ENCODE measurements around the gene GSG1L. TPM values are rescaled to one million over a fixed set of nuclear protein-coding genes. Genes with fewer than 3 reads are reported as not detected.

The GSG1L gene
- total and polyA plus RNA-seq, 2 of the 13 experiments (the other 11 are each of a cell fraction or from before 2014, with no cell fraction given) = not detected

DNA sequence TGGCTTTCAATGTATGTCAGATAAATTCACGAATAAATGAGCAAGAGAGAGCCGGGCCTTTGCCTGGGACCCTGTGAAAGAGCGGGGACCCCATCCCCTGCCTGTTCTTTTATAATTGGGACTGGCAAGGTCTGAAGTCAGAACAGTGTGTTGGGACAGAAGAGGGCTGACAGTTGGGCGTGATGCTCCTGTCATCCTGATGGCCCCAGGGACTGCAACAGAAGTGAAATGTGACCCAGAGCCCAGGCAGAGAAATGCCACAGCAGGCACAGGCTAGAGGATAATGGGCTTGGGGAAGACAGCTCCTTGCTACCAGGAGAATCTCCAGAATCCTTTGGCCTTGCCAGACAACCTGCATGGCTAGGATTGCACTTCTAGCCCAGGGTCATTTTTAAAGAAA is 37.9 kb downstream of the GSG1L start:
- BruUV-seq (replicated peaks) = no TSS peak
- ChIA-PET POLR2A (no interaction called here), CTCF (ENCODE audit: low intra/inter-chr PET ratio, low total read pairs) (no interaction called here)
- Histone ChIP-seq H3K4me3 (replicated peaks in 1 of 3; ENCODE audit: insufficient read depth in 1 of 3, low read depth in 2 of 3, low read length in 3 of 3) (no peak overlapping the region), H3K36me3 (replicated peaks in 1 of 2; ENCODE audit: control insufficient read depth in 1 of 2, insufficient read depth in 2 of 2, low read length in 2 of 2) (no peaks in the 10 kb centered on the region), H3K4me1 (ENCODE audit: insufficient read depth, low read length) (no peaks in the 10 kb centered on the region), H2AFZ (ENCODE audit: low read length) (no peak overlapping the region), H3K79me2 (ENCODE audit: insufficient read depth, low read length) (no peaks in the 10 kb centered on the region), H3K4me2 (ENCODE audit: low read depth, low read length) (no peak overlapping the region), H3K9me3 (ENCODE audit: low read length) (no peaks in the 10 kb centered on the region), H3K27me3 (ENCODE audit: control insufficient read depth in 1 of 2, insufficient read depth in 2 of 2, low read length in 2 of 2) (peaks cover 2 to 31% of the 10 kb centered on the region in 2 experiments), H3K27ac (ENCODE audit: extremely low read length, insufficient read depth, low read length) (no peak overlapping the region), H4K20me1 (ENCODE audit: insufficient read depth, low read length) (no peaks in the 10 kb centered on the region), H3K9ac (ENCODE audit: insufficient read depth, low read depth, low read length) (no peak overlapping the region)
- FAIRE-seq = no peak
- in situ Hi-C loops (cut with HindIII; ENCODE audit: extremely low pct_ligation_motif_present, low pct_unique_long_range_greater_than_20kb) (no loop called here), intact Hi-C loops (cut with micrococcal nuclease; ENCODE audit: unreplicated experiment) (no loop called here)
- ATAC-seq = peak; percentile 49
- DNase-seq (ENCODE audit: low spot score) = no peak
- 1% methylated on average over 4 of the region's 4 CpGs for WGBS (ENCODE audit: low lambda C conversion rate)
- TF ChIP-seq, protein P1, sequence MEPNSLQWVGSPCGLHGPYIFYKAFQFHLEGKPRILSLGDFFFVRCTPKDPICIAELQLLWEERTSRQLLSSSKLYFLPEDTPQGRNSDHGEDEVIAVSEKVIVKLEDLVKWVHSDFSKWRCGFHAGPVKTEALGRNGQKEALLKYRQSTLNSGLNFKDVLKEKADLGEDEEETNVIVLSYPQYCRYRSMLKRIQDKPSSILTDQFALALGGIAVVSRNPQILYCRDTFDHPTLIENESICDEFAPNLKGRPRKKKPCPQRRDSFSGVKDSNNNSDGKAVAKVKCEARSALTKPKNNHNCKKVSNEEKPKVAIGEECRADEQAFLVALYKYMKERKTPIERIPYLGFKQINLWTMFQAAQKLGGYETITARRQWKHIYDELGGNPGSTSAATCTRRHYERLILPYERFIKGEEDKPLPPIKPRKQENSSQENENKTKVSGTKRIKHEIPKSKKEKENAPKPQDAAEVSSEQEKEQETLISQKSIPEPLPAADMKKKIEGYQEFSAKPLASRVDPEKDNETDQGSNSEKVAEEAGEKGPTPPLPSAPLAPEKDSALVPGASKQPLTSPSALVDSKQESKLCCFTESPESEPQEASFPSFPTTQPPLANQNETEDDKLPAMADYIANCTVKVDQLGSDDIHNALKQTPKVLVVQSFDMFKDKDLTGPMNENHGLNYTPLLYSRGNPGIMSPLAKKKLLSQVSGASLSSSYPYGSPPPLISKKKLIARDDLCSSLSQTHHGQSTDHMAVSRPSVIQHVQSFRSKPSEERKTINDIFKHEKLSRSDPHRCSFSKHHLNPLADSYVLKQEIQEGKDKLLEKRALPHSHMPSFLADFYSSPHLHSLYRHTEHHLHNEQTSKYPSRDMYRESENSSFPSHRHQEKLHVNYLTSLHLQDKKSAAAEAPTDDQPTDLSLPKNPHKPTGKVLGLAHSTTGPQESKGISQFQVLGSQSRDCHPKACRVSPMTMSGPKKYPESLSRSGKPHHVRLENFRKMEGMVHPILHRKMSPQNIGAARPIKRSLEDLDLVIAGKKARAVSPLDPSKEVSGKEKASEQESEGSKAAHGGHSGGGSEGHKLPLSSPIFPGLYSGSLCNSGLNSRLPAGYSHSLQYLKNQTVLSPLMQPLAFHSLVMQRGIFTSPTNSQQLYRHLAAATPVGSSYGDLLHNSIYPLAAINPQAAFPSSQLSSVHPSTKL (CRISPR knock-in tag; IDR thresholded peaks at IDR 0.05) = no peak
- TF ChIP-seq NR0B2 (CRISPR knock-in tag; IDR thresholded peaks at IDR 0.05) = no peak
- TF ChIP-seq SCMH1 (CRISPR knock-in tag; IDR thresholded peaks at IDR 0.05; ENCODE audit: borderline replicate concordance) = no peak
- no peak for TF ChIP-seq GABPA (IDR thresholded peaks at IDR 0.05; ENCODE audit: low read depth, low read length)
- no peak for TF ChIP-seq GABPA (CRISPR knock-in tag; IDR thresholded peaks at IDR 0.05; ENCODE audit: low read depth)
- TF ChIP-seq HNF1A (IDR thresholded peaks at IDR 0.05; ENCODE audit: low read depth) = no peak
- no peak for TF ChIP-seq HNF1A (CRISPR knock-in tag; IDR thresholded peaks at IDR 0.05; ENCODE audit: borderline replicate concordance)
- TF ChIP-seq ZNF737 (CRISPR knock-in tag; IDR thresholded peaks at IDR 0.05; ENCODE audit: borderline replicate concordance) = no peak
- no peak for TF ChIP-seq ZNF558 (CRISPR knock-in tag; IDR thresholded peaks at IDR 0.05; ENCODE audit: borderline replicate concordance)
- no peak for TF ChIP-seq ZNF335 (CRISPR knock-in tag; IDR thresholded peaks at IDR 0.05)
- TF ChIP-seq ZNF225 (CRISPR knock-in tag; IDR thresholded peaks at IDR 0.05) = no peak
- TF ChIP-seq ZNF788 (CRISPR knock-in tag; IDR thresholded peaks at IDR 0.05; ENCODE audit: borderline replicate concordance) = no peak
- no peak for TF ChIP-seq FOXK1 (CRISPR knock-in tag; IDR thresholded peaks at IDR 0.05; ENCODE audit: borderline replicate concordance, low read depth)
- no peak for TF ChIP-seq MXD4 (CRISPR knock-in tag; IDR thresholded peaks at IDR 0.05)
- TF ChIP-seq, protein P2, sequence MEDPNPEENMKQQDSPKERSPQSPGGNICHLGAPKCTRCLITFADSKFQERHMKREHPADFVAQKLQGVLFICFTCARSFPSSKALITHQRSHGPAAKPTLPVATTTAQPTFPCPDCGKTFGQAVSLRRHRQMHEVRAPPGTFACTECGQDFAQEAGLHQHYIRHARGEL (CRISPR knock-in tag; IDR thresholded peaks at IDR 0.05) = no peak
- TF ChIP-seq TARDBP (CRISPR knock-in tag; IDR thresholded peaks at IDR 0.05) = no peak

Data from HepG2 (cell line).